EH (cell line): ENCODE measurements around the gene PLCB2.

ENCODE experiments used
- DNase-seq: peaks from one replicate; pipeline ENCODE4 v3.0.0-alpha.2; 2015; ENCODE audit warnings: low read depth

PLCB2 gene

GRCh38 chr15:40250771-40251483 is 56.8 kb downstream of the PLCB2 start:
- no peak for DNase-seq

DNA sequence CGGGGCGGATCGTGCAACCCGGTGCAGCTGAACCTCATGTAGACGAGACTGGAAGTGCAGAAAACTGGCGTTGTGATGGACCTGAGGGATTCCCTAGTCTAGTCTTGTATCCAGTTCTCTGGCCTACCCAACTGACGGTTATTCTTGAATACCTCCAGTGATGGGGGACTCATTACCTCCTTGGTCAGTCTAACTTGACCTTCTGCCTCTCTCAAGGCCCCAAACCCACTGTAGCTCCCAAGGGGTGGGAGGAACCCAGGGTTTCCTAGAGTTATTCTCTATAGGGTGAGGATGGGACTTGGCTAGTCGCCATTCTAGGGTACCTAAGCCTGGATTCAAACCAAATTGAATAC is 57.5 kb downstream of the PLCB2 start:
- no peak for DNase-seq

DNA sequence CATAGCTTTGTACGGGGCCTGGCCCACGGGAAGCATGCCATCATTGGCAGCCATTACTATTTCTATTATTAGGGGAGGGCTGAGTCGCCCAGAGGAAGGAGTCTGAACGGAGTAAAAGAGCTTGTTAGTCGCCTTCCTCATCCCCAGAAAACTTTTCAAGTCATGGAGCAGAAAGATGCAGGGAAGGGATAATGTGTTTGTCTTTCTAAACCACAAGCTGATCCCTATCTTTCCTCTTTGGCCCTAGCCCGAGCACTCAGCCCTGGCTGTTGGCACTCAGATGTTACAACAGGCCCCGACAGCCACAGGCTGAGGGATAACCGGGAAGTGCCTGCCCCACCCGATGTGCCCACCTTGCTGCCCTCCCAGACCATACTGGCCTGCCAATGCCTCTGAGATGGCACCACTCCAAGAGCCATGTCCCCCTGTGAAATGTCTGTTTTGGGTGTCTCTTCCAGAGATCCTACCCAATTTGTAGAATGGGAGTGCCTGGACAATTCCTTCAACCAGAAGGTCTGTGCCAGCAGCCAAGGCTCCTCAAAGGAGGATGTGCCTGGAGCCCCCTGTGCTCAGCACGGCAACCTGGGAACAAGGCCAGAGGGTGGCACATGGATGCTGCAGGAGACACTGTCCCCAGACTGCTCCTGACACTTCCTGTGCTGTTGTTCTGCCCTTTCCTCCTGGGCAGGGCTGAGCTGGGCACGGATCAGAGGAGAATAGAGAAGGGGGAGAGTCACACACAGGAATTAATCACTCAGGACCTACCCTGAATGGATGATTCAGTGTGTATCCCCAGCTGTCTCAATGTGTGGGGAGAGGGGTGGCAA is 58.0 kb downstream of the PLCB2 start:
- DNase-seq, result peak; percentile 90

DNA sequence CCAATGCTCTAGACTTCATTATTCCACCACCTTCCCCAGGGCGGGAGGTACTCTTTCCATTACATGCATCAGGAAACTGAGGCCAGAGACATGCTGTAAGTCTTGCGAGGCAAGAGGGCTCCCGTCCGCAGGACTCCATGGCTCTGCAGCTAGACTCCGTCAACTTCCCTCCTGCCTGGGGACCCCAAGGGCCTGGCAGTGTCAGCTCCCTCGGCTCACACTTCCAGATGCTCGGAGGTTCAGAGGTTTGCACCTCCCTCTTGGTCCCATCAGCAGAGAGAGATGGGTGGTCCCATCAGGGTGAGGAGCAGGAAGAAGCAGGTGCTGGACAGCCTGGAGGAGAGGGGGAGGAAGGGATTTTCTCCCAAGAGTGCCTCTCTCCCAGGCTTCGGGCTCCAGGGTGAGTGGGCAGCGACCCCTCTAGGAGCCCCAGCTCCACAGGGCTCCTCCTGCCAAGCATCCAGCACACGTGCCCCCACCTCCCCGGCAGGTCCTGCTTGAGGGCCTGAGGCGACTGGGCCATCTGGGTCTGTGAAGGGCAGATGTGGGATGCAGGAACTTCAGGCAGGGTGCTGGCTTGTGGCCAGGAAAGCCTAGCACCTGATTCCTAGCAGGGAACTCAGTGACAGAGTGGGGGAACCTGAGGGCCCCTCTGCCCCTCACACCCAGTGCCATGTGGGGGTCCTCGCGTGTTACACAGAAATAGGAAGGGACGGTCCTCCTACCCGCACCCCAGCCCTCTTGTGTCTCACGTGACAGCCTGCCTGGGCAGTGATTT is 59.5 kb downstream of the PLCB2 start:
- DNase-seq, result no peak

- DNase-seq, result no peak
Measured at GRCh38 chr15:40247406-40247971, 60.2 kb downstream of the PLCB2 start.

DNA sequence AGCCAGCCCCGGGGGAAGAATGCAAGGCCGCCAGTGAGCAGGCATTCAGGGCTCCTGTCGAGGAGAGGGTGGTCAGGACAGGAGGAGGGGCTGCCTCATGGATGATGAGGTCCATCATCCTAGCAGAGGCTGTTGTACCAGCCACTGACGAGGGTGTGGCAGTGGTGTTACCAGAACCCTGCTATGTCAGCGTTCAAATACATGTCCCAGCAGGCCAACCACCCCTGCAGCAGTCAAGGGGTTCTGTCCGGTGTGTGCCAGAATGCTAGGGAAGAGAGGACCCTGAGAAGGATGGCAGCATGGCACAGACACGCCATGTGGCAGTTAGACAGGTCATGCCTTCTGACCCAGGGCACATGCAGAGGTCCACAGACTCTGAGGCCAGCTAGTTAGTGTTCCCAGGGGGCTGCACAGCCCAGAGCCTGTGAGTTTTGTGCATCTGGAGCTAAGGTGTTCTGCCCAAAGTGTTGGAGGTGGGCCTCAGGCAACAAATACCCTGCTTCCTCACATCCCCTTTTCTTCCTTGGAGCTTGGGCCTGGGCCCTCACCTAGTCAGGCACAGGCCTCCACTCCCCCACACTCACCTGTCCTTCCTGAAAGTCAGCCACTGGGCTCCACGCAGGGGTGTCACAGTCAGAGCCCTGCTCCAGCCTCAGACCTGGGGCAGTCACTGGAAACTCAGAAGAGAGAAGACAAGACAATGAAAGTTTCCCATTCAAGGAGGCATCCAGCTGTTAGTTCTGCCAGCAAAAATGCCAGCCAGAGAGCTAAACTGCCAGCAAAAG is 61.0 kb downstream of the PLCB2 start:
- no peak for DNase-seq

GRCh38 chr15:40245666-40246450 is 61.9 kb downstream of the PLCB2 start:
- DNase-seq, result no peak

DNA sequence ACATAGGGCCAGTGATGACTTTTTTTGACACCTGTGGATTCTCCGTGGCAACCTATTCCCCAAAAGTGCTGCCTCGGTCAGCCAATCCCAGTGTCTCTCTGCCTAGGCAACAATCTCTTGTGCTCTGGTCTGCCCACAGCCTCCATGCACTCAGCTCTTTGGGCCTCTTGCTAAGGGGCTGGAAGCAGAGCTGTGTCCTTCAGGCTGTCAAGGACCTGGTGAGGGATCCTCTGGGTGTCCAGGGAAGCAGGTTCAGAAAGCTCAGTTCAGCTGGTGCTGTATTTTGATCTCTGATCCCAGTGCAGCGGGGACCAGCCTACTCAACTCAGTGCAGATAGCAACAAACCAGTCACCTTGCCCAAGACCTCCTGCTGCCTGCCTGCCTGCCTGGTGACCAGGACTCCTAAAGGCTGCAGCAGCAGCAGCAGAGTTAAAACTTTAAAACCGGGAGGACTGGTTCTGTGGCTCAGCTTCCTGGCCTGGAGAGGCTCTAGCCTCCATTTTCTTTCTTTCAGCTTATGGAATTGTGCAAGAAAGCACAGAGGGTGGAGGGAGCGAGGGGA is 62.7 kb downstream of the PLCB2 start:
- no peak for DNase-seq

- DNase-seq, result no peak
Measured at GRCh38 chr15:40243126-40243810, 64.5 kb downstream of the PLCB2 start.

DNA sequence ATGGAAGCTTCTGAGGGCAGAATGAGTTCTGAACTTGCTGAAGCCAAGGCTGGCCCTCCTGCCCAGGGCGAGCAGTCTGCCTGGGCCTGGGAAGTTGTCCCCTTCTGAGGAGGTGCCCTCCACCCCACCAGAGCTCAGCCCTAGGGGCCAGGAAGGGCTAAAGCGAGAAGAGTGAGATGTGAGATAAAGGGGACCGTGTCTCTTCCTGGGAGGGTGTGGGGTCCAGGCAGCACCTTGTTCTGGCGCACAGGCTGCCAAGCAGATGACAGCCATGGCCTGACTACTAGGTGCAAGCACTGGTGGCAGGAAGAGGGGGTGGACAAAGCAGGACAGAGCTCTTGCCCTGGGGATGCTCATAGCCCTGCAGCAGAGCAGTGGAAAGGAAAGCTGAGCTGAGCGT is 65.1 kb downstream of the PLCB2 start:
- no peak for DNase-seq

- DNase-seq, result no peak
Measured at GRCh38 chr15:40242213-40242599, 65.5 kb downstream of the PLCB2 start.

- no peak for DNase-seq
Measured at GRCh38 chr15:40241269-40242212, 66.2 kb downstream of the PLCB2 start.

- DNase-seq, result no peak
Measured at GRCh38 chr15:40240619-40241221, 67.0 kb downstream of the PLCB2 start.

- no peak for DNase-seq
Measured at GRCh38 chr15:40239693-40240618, 67.8 kb downstream of the PLCB2 start.

DNA sequence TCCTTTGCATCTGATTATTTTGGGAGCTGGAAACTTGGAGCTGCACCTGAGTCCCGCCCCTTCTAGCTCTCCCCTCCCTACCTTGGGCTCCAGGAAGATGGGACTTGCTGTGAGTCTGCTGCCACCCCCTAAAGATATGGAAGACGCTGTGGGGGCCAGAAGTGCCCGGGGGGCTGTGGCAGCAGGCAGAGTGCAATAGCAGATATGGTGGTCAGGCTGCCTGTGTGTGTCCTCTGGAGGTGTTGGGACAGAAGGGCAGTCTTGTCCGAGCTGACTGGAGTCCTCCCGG is 68.4 kb downstream of the PLCB2 start:
- DNase-seq, result no peak

GRCh38 chr15:40238532-40239403 is 69.0 kb downstream of the PLCB2 start, which contains the start of gene PAK6:
Gene PAK6 (plus strand): TSS chr15:40239063. CDS start chr15:40264786, 25,723 bp downstream.
- DNase-seq, result peak; percentile 50
